ENCODE measurements around the gene RPL14.
A peak's percentile ranks its signal among the peaks of the same experiment; 100 is the strongest.
"Not testable (repeated sequence)": the region's sequence is repeated elsewhere in the genome, so short reads cannot be mapped to it uniquely, and the experiment has no call there.

Gene RPL14

DNA sequence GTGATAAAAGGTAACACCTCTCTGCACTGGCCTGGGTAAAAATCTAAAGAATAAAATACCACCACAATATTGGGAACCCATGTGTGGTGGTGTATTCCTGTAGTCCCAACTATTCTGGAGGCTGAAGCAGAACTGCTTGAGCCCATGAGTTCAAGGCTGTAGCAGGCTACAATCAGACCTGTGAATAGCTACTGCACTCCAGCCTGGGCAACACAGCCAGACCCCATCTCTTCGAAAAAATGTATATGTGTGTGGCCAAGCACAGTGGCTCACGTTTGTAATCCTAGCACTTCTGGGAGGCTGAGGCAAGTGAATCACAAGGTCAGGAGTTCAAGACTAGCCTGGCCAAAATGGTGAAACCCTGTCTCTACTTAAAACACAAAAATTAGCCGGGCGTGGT is 1.8 kb upstream of the RPL14 start:
- H3K27ac Mint-ChIP-seq: no peak overlapping the region
- DNase-seq: no peak

GRCh38 chr3:40456279-40456939 is 730 bp upstream of the RPL14 start:
- DNase-seq: no peak
- Mint-ChIP-seq H3K9me3 (no peaks in the 10 kb centered on the region), H3K36me3 (ENCODE audit: low read depth) (peaks cover 30% of the 10 kb centered on the region), H3K4me1 (peaks cover 56% of the 10 kb centered on the region), H3K27me3 (ENCODE audit: low read depth, poor library complexity) (peaks cover 10% of the 10 kb centered on the region), H3K27ac (peak overlapping the region; percentile 90), H3K4me3 (peak overlapping the region; percentile 94)
- TF ChIP-seq, protein P1, sequence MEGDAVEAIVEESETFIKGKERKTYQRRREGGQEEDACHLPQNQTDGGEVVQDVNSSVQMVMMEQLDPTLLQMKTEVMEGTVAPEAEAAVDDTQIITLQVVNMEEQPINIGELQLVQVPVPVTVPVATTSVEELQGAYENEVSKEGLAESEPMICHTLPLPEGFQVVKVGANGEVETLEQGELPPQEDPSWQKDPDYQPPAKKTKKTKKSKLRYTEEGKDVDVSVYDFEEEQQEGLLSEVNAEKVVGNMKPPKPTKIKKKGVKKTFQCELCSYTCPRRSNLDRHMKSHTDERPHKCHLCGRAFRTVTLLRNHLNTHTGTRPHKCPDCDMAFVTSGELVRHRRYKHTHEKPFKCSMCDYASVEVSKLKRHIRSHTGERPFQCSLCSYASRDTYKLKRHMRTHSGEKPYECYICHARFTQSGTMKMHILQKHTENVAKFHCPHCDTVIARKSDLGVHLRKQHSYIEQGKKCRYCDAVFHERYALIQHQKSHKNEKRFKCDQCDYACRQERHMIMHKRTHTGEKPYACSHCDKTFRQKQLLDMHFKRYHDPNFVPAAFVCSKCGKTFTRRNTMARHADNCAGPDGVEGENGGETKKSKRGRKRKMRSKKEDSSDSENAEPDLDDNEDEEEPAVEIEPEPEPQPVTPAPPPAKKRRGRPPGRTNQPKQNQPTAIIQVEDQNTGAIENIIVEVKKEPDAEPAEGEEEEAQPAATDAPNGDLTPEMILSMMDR (IDR thresholded peaks at IDR 0.05): no peak

More for the DNA sequence above, 1.8 kb upstream of the RPL14 start:
- H3K9me3 Mint-ChIP-seq: no peaks in the 10 kb centered on the region
- peaks cover 22% of the 10 kb centered on the region for H3K36me3 Mint-ChIP-seq (ENCODE audit: low read depth)
- H3K27me3 Mint-ChIP-seq (ENCODE audit: low read depth, poor library complexity): peaks cover 10% of the 10 kb centered on the region
- H3K4me3 Mint-ChIP-seq: peak overlapping the region; percentile 94
- H3K4me1 Mint-ChIP-seq: peaks cover 56% of the 10 kb centered on the region
- TF ChIP-seq, protein P1 (IDR thresholded peaks at IDR 0.05): no peak

DNA sequence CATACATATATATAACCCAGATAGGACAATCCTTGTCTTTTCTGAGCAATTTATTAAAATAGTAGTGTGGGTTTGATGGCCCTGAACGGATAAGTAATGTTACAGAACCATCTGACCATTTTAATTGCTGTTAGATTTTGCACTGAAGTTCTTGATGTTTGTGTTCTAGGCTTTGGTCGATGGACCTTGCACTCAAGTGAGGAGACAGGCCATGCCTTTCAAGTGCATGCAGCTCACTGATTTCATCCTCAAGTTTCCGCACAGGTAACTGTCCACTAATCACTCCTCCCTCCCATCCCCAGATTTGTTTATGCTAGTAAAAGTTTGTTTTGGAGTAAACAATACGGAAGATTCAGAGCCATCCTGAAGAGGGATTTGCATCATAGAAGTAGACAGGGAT is 1.3 kb downstream of the RPL14 start:
- Mint-ChIP-seq H3K9me3 (no peaks in the 10 kb centered on the region), H3K4me1 (peaks cover 39% of the 10 kb centered on the region), H3K4me3 (peak overlapping the region; percentile 94), H3K27me3 (ENCODE audit: low read depth, poor library complexity) (peaks cover 10% of the 10 kb centered on the region), H3K36me3 (ENCODE audit: low read depth) (peaks cover 49% of the 10 kb centered on the region), H3K27ac (no peak overlapping the region)
- TF ChIP-seq, protein P1 (IDR thresholded peaks at IDR 0.05): no peak
- no peak for DNase-seq

GRCh38 chr3:40460481-40460880 is 3.3 kb downstream of the RPL14 start:
- not testable (repeated sequence) for H3K27me3 Mint-ChIP-seq (ENCODE audit: low read depth, poor library complexity); H3K9me3 Mint-ChIP-seq; H3K27ac Mint-ChIP-seq; H3K4me3 Mint-ChIP-seq; DNase-seq
- Mint-ChIP-seq H3K36me3 (ENCODE audit: low read depth) (peaks cover 66% of the 10 kb centered on the region), H3K4me1 (peaks cover 32% of the 10 kb centered on the region)

DNA sequence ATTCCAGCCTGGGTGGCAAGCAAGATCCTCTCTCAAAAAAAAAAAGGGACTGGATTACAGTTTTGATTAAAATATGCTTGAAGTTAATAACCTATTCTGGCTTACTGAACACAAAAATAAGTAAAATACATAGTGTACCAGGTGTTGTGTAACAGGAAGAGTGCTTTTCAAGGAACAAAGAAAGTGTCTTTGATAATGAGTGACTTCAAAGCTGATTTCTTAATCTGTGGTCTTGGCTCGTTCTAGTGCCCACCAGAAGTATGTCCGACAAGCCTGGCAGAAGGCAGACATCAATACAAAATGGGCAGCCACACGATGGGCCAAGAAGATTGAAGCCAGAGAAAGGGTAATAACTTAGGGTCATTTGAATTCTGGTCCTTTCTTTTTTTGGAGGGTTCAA is 4.0 kb downstream of the RPL14 start:
- TF ChIP-seq, protein P1 (IDR thresholded peaks at IDR 0.05): no peak
- H3K27ac Mint-ChIP-seq: peak overlapping the region; percentile 81
- no peaks in the 10 kb centered on the region for H3K9me3 Mint-ChIP-seq

GRCh38 chr3:40462838-40463237 is 5.7 kb downstream of the RPL14 start:
- Mint-ChIP-seq H3K36me3 (ENCODE audit: low read depth) (peaks cover 75% of the 10 kb centered on the region), H3K4me1 (peaks cover 15% of the 10 kb centered on the region)

More for the DNA sequence above, 4.0 kb downstream of the RPL14 start:
- no peak for DNase-seq
- peaks cover 27% of the 10 kb centered on the region for H3K4me1 Mint-ChIP-seq
- H3K36me3 Mint-ChIP-seq (ENCODE audit: low read depth): peaks cover 68% of the 10 kb centered on the region
- peaks cover 5% of the 10 kb centered on the region for H3K27me3 Mint-ChIP-seq (ENCODE audit: low read depth, poor library complexity)
- no peak overlapping the region for H3K4me3 Mint-ChIP-seq

GRCh38 chr3:40463579-40463978 is 6.4 kb downstream of the RPL14 start:
- TF ChIP-seq, protein P1 (IDR thresholded peaks at IDR 0.05): no peak
- Mint-ChIP-seq H3K9me3 (no peaks in the 10 kb centered on the region), H3K27me3 (ENCODE audit: low read depth, poor library complexity) (no peaks in the 10 kb centered on the region), H3K4me1 (peaks cover 8% of the 10 kb centered on the region), H3K4me3 (no peak overlapping the region), H3K27ac (no peak overlapping the region), H3K36me3 (ENCODE audit: low read depth) (peaks cover 74% of the 10 kb centered on the region)
- DNase-seq: no peak

More at GRCh38 chr3:40462838-40463237, 5.7 kb downstream of the RPL14 start:
- H3K9me3 Mint-ChIP-seq; H3K27ac Mint-ChIP-seq; H3K27me3 Mint-ChIP-seq (ENCODE audit: low read depth, poor library complexity); H3K4me3 Mint-ChIP-seq; DNase-seq: not testable (repeated sequence)

Data from nephron progenitor cell (in vitro differentiated cells).